Hepatic stellate cell (primary cell): ENCODE results near the gene SLC22A31.
A peak's percentile ranks its signal among the peaks of the same experiment; 100 is the strongest.
"Not testable (repeated sequence)": the region's sequence is repeated elsewhere in the genome, so short reads cannot be mapped to it uniquely, and the experiment has no call there.

Source experiments
- DNase-seq: peaks from one replicate; pipeline ENCODE4 v3.0.0; 2011; ENCODE audit warnings: low spot score

The SLC22A31 gene

DNA sequence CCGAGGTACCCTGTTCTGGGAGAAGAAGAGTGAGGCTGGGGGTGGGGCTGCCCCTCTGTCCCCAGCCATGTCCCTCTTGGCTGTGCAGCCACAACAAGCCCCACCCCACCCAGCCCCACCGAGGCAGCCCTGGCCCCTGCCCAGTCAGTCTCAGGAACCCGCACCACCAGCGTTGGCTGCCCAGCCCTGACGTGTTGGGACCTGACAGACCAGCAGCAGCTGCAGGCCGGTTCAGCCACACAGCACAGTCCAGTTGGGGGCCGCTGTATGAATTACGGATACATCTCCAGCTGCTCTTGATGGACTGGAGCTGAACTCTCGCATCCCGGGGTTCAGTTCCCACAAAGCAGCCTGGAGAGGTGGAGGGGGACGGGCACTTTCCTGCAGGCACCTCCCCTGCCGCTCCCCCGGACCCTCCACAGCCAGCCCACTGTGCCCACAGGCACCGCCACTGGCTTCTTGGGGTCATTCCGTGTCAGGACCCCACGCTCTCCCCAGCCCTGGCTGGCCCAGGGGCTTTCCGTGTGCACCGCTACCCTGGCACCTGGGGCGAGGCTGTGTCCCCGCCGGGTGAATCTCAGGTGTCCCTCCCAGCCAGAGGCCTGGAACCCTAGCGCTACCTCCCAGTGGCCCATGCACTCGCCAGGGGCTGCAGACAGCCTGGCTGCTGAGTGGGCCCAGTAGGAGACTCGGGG, 21.7 kb downstream of the SLC22A31 start:
- no peak for DNase-seq

DNA sequence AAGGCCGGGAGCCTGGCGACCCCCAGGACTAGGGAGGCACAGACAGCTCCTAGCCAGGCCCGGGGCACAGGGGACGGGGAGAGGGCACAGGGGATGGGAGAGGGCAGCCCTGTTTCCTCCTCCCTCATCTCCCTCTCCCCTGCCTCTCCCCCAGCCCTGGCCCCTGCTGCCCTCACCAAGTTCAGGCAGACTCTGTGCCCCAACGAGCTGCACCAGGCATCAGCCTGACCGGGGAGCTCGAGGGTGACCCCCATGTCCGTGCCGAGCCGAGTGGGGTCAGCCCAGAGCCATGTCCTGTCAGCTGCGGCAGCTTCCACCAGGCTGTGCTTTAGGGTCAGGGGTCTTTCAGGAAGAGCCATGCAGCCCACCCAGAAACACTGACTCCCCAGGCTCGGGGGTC, 22.8 kb downstream of the SLC22A31 start:
- DNase-seq, result no peak

DNA sequence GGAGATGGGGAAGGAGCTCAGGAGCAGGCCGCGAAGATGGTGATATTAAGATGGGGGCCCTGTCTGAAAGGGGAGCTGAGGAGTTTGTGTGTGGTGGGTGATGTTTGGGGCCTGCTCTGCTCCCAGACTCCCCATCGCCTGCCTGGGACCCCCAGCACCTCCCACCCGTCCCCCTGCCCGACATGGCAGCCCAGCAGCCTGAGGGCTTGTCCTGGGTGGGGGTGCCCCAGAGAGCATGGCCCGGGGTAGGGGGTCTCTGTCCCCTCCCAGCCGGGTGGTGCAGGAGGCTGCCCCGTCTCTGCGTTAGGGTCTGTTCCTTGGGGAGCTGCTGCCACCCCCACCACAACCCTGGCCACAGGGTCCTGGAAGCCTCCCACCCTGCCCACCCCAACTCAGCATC, 23.6 kb downstream of the SLC22A31 start:
- DNase-seq, result no peak

DNA sequence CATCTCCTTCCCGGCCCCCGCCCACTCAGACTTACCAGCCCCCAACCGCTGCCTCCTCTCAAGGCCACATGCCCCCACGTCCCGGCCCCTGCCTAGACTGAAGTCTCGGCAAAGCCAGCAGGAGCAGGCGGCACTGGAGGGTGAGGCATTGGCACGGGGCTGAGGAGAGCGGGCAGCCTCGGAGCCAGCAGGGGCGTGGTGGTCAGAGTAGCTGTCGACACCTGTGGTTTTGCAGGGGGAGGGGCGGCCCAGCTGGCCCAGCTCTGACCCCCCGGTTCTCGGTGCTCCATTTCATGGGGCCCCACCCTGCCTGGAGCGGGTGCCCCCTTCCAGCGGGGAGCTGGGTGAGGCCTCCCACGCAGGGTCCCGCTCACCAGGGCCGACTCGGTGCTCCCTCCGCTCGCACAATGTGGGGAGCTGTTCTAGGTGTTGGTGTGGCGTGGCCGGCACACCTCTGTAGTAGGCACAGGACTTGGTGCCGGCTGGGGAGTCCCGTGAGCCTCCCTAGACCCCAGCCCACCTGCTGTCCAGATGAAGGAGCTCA, 24.1 kb downstream of the SLC22A31 start:
- DNase-seq, result no peak

DNA sequence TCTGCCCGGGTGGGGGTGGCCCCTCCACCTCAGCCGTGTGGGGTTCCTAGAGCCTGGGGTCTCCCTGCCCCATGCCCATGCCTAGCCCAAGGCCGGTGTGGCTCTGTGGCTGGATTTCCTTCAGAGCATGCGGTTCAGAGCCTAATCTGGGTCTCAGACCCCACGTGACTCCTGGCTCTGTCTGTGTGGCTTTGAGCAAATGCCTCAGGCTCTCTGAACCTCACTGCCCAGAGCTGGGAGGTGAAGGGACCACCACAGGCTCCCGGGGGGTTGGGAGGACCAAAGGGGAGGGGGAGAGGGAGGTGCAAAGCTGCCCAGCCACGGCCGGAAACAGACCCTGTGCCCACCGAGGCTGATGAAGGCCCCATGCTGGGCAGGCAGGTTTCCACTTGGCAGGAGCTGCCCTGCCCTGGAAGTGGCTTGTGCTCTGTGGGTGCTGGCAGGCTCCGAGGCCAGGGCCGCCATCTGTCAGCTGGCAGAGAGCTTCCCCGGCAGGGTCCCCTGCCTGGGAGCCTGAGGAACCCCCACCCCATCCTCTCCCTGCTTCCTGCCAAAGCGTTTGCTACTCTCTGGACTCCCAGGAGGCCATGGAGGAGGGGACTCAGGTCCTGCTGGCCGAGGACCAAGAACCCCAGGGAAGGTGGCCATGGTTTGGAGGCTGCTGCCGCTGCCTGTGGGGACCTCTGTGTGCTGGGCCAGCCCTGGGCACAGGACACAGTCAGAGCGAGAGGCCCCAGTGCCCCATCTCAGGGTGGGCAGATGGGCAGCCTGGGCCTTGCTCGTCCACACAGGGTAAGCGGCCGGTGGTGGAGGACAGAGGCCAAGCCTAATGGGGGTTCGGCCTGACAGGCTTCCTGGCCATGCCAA, 24.8 kb downstream of the SLC22A31 start:
- no peak for DNase-seq

DNA sequence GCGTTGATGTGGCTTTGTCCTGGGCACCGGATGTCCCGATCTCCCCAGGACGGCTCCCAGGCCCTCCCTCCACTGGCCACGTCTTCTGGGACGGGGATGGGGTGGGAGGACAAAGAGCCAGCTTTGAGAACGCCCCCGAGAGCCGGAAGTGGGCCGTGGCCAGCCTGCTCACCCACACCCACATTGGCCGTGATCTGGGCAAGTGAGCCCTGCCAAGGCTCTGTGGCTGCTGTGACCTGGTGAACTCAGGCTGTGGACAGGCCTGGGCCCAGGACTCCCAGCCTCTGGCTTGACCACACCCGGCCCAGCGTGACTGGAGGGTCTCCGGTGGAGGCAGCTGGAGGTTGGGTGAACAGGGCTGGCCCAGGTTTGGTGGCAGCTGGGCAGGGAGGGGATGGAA, 25.5 kb downstream of the SLC22A31 start:
- DNase-seq, result no peak

DNA sequence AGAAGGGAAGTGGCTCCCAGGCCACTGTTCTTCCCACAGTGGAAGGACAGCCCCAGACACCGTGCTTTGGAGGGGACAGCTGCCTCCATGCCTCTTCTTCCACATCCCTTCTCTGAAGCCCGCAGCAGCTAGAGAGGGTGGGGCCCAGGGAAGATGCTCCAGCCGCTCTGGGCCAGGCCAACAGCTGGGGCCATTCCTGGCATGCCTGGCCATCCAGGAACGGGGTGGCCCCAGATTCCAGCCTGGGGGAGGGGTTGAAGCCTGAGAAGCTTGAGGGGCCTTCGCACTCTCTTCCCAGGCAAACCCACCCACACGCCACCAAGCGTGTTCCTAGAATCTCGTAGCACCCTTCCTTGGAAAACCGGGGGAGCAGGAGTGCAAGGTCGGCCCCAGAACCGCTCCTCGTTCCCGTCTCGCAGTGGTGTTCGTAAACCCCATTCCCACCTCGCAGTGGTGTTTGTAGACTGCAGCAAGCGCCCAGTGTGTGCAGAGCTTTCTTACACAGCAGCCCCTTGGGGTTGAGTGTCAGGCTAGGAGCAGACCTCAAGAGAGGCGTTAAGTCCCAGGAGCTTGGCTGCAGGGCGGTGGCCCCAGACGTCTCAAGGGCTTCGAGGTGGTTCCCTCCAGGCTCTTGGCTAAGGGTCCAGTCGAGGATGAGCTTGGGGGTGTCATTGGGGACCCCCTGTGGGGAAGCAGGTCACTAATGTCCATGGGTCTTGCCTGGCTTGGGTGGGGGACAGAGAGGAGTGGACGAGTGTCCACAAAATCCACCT, 26.1 kb downstream of the SLC22A31 start:
- DNase-seq, result no peak

DNA sequence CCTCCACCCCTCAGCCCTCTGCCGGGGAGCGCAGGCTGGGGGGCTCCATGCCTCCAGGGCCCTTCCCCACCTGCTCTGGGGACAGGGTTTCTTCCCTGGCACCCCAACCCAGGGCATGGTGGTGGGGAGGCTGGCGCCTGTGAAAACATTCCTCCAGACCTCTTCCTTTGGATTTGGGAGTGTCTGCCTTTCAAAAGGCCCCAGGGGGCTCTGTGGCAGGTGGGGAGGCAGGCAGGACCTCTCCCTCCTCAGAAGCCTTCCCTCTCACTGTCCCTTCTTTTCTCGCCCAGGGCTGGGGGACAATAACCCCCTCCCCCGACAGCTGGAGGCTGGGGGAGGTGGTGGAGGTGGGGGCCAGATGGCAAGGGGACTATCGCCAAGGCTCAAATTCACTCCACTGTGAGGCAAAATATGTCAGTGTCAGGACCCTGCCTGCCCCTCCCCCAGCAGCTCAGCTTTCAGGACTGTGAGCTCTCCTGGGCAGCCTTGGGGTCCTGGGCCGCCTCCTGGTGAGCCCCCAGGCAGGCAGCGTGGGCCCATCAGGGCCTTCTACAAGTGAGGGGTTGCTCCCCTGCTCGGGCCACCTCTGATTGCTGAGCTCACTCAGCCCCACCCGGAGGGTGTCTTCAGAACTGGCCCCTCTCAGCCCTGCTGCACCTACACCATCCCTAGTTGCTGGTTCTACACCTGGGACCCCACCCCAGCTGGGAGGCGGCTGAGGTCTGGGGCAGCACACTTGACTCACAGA, 27.0 kb downstream of the SLC22A31 start:
- DNase-seq, result no peak

DNA sequence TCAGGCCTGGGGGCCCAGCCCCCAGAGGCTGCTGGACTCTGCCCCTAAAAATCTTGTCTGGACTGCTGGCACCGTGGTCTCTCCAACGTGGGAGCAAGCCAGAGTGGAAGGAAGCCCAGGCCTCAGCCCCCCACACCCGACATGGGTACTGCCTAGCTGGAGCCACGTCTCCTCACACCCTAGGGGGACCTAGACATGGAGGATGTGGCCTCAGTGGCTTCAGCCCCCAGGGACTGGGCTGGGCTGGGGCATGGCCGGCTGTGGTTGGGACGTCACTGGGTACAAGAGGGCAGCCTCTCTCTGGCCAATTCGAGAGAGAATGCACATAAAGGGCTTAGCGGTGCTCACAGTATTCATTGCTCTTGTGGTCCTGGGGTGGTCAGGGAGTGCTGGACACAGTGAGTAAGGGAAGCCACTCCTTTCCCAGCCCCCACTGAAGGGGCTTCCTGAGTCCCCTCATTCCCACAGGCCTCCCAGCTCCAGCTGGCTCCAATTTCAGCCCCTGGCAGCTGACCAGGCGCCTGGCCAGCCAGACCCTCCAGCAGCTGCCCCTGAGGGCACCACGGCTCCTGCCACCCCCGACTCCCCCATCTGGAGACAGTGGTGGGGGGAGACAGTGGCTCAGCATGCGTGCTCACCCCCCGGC, 27.7 kb downstream of the SLC22A31 start:
- peak; percentile 40 for DNase-seq

DNA sequence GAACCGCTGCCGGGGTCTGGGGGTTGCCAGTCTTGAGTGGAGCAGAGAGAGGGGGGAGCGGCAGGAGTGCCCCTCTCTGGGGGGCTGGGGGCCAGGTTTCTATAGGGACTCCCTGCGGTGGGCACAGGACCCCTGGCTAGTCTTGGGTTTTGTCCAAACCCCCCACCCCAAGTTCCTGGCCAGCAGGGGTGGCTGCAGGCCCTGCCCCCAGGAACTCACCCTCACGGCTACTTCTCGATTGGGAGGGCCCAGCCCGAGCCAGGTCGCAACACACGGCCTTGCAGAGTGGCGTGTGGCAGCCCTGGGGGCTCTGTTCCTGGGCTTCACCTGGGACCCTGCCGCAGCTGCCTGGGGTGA, 28.2 kb downstream of the SLC22A31 start:
- DNase-seq, result no peak

DNA sequence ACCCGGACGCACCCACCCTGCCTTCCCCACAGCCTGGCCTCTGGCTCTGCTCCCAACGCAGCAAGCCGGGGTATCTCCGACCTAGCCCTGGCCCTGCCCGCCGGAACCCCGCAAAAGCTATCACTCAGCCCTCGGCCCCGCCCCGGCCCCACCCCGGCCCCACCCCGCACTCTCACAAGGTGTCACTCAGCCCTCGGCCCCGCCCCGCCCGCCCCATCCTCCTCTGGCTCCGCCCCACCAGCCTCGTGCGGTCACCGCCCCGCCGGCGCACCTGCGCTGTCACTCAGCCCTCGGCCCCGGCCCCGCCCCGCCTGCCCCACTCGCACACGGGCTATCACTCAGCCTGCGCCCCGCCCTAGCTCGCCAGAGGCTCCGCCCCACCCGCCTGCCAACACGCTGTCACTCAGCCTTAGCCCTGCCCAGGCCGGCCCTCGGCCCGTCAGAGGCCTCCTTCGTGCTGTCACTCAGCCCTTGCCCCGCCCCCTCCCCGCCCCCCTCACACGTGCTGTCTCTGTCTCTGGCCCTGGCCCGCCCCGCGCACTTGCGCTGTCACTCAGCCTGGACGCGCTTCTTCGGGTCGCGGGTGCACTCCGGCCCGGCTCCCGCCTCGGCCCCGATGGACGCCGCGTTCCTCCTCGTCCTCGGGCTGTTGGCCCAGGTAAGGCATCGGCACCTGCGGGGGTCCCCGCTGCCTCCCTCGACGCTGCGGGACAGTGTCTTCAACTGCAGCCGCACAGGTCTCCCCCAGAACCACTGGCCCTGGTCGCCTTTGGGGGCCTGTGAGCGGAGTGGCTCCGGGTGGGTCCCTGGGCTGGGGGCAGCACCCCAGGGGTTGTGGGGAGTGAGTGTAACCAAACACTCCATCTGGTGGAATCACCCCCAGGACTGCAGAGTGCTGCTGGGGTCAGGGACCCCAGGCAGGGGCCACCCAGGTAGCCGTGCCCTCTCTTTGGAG, 28.8 kb downstream of the SLC22A31 start, which contains the start of gene CDH15:
TSS of gene CDH15 (plus strand) at position 533 of the 955 bp plus-strand sequence. CDS start at position 617, 84 bp downstream.
- peak; percentile 97 for DNase-seq

DNA sequence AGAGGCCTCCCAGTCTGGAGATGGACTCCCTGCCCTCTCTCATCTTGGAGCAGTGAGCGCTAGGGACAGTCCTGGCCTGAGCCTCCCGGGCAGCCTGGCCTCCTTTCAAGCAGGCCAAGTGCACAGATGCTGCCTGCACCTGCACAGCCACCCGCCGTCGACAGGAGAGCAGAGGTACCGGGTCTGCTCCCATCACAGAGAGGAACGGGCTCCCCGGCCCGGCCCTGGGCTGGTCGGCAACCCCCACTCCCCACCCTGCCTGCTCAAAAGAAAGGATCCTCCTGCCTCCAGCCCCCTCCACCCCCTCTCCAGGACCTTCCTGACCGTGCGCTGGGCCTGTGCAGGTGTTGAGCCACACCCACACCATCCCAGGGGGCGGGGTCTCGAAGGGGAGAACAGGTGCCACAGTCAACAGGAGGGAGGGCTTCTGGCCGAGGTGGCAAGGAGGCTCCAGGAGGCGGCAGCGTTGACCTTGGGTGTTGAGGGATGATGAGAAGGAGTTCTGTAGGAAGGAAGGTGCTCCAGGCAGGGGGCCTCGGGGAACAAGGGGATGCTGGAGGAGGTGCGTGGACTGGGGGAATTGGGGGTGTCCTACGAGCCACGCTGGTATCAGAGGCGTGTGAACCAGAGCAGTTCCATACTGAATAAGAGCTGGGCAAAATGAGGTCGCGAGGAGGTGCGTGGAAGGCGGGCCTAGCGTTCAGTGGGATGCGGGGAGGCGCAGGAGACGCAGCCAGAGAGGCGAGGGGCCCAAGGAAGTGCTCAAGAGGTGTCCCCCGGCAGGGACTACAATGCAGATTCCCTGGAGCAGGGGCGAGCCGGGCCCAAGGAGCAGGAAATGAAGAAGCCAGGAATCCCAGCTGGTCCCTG, 29.8 kb downstream of the SLC22A31 start:
- DNase-seq, result no peak

DNA sequence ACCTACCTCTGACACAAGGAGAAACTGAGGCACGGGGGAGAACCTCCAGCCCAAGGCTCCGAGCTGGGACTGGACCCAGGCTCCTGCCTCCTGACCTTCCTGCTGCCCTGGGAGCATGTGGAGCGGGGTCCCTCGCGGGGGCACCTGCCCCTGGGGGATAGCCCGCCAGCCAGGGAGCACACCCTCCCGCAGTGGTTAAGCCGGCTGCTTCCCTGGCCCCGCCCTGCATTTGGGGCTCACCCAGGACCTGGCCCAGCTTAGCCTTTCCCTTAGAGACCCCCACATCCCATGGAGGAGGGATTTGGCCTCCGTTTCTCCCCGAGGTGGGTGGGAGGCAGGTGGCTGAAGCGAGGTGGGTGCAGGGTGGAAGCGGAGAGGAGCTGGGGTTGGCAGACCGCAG, 30.6 kb downstream of the SLC22A31 start:
- DNase-seq, result no peak

DNA sequence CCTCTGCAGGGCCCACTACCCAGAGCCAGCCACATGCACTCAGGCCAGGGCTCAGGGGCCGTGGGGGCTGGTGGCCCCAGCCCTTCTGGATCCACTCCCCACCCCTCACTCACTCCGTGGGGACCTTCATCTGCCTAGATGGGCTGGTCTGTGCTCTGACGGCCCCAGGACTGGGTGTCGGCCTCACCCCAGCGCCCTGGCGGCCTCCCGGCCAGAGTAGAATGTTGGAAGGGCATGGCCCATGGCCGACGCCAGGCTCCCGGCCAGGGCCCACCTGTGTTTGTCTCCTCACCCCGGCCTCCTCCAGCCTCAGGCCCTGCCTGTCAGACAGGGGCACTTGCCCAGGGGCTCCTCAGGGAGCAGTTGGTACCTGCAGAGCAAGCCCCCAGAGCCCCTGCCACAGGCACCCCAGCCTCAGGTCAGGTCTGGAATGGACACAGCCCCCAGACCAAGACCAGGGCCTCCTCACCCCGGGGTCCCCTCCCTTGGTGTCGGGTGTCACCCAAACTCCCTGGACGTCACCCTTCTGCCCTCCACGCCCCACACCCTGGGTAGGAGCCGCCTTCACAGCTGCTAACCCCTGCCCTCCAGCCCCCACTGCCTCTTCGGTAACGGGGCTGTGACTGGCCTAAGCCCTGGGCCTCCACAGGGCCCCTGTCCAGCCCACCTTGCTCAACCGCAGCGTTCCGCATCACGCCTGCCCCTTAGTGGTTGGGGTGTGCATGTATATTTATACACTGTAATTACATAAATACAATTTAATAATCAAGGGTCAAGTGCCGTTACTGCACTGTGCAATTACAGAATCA, 31.8 kb downstream of the SLC22A31 start:
- DNase-seq, result no peak

DNA sequence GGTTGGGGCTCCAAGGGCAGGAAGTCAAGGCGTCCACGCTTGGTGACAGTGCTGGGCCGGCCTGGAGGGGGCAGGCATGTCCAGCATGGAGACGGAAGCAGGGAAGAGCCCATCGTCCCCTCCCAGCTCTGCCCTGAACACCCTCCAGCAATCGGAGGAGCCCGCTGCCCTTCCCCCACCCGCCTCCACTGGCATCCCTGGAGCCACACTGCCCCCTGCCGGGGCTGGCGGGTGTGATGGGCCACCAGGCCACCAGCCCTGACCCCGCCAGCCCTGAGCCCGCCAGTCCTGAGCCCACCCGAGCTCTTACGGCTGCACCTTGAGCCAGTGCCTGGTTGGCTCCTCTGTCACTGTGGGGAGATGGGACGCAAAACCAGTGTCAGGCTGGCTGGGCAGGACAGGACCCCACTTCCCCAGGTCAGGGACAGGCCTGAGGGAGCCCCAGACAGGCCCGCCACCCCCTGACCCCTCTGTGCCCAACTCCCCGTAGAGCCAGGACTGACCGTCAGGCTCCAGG, 32.9 kb downstream of the SLC22A31 start:
- DNase-seq, result peak; percentile 92

DNA sequence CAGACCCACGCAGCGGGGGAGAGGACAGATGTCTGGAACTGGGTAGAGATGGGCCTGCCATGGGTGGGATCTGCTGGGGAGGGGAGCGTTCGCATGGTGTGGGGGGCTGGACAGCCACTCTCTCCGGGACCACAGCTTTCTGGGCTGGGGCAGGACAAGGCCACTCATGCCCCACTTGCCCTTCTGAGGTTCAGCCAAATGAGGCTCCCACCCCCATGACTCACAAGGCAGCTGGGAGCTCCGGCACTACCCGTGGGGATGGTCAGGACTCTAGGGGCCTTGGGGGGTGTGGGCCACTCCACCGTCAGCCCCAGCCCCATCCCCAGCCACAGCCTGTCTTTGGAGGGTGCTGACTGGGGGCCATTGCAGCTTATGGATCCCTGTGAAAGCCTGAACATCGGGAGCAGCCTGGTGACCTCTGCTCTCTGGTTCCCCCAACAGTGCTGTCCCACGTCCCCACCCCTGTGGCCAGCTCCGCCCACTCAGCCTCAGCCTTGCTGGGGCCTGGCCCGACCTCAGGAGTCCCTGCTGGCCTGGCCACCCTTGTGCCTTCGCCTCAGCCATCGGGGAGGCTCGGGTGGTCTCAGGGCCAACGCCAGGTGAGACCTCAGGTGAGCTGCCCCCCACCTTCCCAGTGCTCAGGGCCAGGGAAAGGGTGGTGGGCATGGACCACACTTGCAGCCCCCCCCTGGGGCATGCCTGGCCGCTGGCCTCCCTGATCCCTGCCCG, 33.5 kb downstream of the SLC22A31 start:
- peak; percentile 45 for DNase-seq

DNA sequence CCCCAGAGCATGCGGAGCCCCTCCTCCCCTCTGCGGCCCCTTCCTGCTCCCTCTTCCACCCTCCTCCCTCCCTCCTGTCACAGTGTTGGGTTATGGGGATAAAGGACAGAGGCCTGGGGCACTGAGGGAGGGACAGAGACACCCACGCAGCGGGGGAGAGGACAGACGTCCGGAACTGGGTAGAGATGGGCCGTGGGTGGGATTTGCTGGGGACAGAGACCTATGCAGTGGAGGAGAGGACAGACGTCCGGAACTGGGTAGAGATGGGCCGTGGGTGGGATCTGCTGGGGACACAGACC, 34.7 kb downstream of the SLC22A31 start:
- DNase-seq, result not testable (repeated sequence)
